Activated CD4-positive, alpha-beta T cell treated with anti-CD3 and anti-CD28 coated beads for 48 hours (primary cell): ENCODE data around the gene CGNL1.

ENCODE experiments used
- DNase-seq: peaks from one replicate; pipeline ENCODE4 v3.0.0-alpha.2; 2020

The CGNL1 gene

GRCh38 chr15:57424628-57425405, 48.5 kb downstream of the CGNL1 start:
- DNase-seq: no peak

- no peak for DNase-seq
Measured at GRCh38 chr15:57425842-57426241, 49.5 kb downstream of the CGNL1 start.

- no peak for DNase-seq
Measured at GRCh38 chr15:57427367-57427821, 51.1 kb downstream of the CGNL1 start.

GRCh38 chr15:57432141-57432741, 55.9 kb downstream of the CGNL1 start:
- no peak for DNase-seq

GRCh38 chr15:57436166-57436565, 59.9 kb downstream of the CGNL1 start:
- DNase-seq: no peak

GRCh38 chr15:57436961-57437360, 60.7 kb downstream of the CGNL1 start:
- no peak for DNase-seq

- DNase-seq: no peak
Measured at GRCh38 chr15:57437564-57437963, 61.3 kb downstream of the CGNL1 start.

GRCh38 chr15:57438166-57438565, 61.9 kb downstream of the CGNL1 start:
- no peak for DNase-seq

GRCh38 chr15:57439128-57440027, 63.1 kb downstream of the CGNL1 start:
- no peak for DNase-seq

GRCh38 chr15:57440167-57440566, 63.9 kb downstream of the CGNL1 start:
- no peak for DNase-seq

GRCh38 chr15:57440799-57441198, 64.5 kb downstream of the CGNL1 start:
- DNase-seq: no peak

GRCh38 chr15:57442335-57442734, 66.0 kb downstream of the CGNL1 start:
- DNase-seq: no peak

GRCh38 chr15:57443486-57443885, 67.2 kb downstream of the CGNL1 start:
- no peak for DNase-seq

- no peak for DNase-seq
Measured at GRCh38 chr15:57444877-57445513, 68.7 kb downstream of the CGNL1 start.

GRCh38 chr15:57445872-57446271, 69.6 kb downstream of the CGNL1 start:
- DNase-seq: no peak

GRCh38 chr15:57446393-57446792, 70.1 kb downstream of the CGNL1 start:
- DNase-seq: no peak

- no peak for DNase-seq
Measured at GRCh38 chr15:57451555-57451954, 75.2 kb downstream of the CGNL1 start.

GRCh38 chr15:57452090-57452754, 75.9 kb downstream of the CGNL1 start:
- DNase-seq: no peak

- no peak for DNase-seq
Measured at GRCh38 chr15:57455929-57456328, 79.6 kb downstream of the CGNL1 start.

GRCh38 chr15:57456559-57456958, 80.3 kb downstream of the CGNL1 start:
- no peak for DNase-seq

- DNase-seq: no peak
Measured at GRCh38 chr15:57457726-57458125, 81.4 kb downstream of the CGNL1 start.

GRCh38 chr15:57458356-57458781, 82.1 kb downstream of the CGNL1 start:
- DNase-seq: no peak
